Bone marrow (tissue), 2 donors: Measurements from ENCODE around the gene INPP5F.
"Not testable (repeated sequence)": the region's sequence is repeated elsewhere in the genome, so short reads cannot be mapped to it uniquely, and the experiment has no call there.

Experiments
- DNase-seq, 2 donors: peaks; one replicate each; lab custom pipeline; 2025; lab: John Stamatoyannopoulos, UW

The INPP5F gene

GRCh38 chr10:119863951-119864565 lies 138.2 kb downstream of the INPP5F start:
- DNase-seq, result no peak

GRCh38 chr10:119865699-119866240 lies 139.9 kb downstream of the INPP5F start:
- DNase-seq, result no peak

GRCh38 chr10:119867317-119867716 lies 141.5 kb downstream of the INPP5F start:
- no peak for DNase-seq

DNA sequence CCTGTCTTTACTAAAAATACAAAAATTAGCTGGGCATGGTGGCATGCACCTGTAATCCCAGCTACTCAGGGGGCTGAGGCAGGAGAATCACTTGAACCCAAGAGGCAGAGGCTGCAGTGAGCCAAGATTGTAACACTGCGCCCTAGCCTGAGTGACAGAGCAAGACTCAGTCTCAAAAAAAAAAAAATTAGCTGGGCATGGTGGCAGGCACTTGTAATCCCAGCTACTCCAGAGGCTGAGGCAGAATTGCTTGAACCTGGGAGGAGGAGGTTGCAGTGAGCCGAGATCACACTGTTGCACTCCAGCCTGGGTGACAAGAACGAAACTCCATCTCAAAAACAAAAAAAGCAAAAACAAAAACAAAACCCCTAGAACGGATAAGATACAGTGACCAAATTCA lies 143.5 kb downstream of the INPP5F start:
- not testable (repeated sequence) for DNase-seq

DNA sequence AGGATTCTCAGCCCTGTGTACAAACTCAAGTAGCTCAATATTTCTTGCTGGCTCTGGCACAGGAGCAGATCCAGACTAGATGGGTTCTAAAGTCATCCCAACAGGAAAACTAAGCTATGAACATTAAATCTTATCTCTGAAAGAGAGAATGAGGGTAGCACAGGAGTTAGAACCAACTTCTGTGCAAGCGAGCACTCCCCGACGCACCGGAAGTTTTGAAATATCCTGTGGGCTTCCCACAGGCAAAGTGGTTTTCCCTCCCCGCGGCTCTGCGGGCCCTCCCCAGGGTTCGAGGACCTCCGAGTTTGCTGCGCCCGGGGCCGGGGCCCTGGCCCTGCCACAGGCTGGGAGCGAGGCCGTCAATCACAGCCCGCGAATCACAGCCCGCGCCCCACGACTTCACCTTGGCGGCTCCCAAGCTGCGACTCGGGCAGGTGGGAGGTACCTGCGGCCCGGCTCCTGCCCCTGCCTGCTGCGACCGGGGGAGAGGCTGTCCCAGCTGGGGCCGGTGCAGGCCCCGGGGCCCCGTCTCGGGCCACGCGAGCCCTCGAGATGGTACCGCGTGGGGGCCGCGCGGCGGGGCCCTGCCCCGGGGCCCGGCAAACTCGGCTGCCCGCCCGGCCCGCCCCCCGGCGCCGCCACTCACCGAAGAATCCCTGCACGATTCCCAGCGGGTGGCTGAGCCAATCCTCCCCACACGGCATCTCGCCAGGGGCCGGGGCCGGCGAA lies 146.2 kb downstream of the INPP5F start:
- peak; percentile 5 to 17 for DNase-seq

DNA sequence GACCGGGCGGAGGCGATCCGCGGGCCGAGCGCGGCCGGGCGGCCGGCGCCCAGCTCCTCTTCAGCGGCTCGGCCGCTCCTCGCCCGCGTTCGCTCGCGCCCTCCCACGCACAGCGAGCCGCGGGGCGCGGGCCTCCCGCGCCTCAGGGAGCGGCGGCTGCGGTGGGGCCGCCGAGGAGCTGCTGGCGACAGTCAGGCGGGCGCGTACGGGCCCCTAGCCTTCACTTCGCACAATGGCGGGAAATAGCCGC lies 146.7 kb downstream of the INPP5F start, which contains the start of gene MCMBP:
Gene MCMBP, minus strand, starts transcription at position 234 of the 250 bp plus-strand sequence. CDS start 259 bp downstream, outside the sequence.
- DNase-seq, result no peak

GRCh38 chr10:119872860-119873681 lies 147.2 kb downstream of the INPP5F start:
- DNase-seq, result peak; percentile 67 to 76

- DNase-seq, result no peak
Observed at GRCh38 chr10:119878524-119878923, 152.7 kb downstream of the INPP5F start.
